Psoas muscle (tissue), 8 donors: Measurements from ENCODE around the gene MAML3. TPM values are rescaled to one million over a fixed set of nuclear protein-coding genes. Genes with fewer than 3 reads are reported as not detected.

Experiments used
- ATAC-seq, 4 donors: fragments of 200-7000 bp; cut with Tn5 transposase; one replicate each; pipeline ENCODE4 v1.9.1; 2020; ENCODE audit warnings: moderate library complexity in 3 of 4, mild to moderate bottlenecking in 2 of 4
- DNase-seq, 2 donors: peaks; one replicate each; pipeline ENCODE4 v3.0.0-alpha.2; 2020
- H3K27ac ChIP-seq: fragments of 200-600 bp; one replicate; pipeline ENCODE4 v1.8.0; 2022
- H3K27me3 ChIP-seq, 3 donors: fragments of 200-600 bp in 1 of 3; one replicate each; pipeline versions ENCODE4 v1.6.1 to v1.8.0; 2013 to 2022; ENCODE audit warnings: low read length in 2 of 3, mild to moderate bottlenecking in 2 of 3, moderate library complexity in 1 of 3; ENCODE audit not compliant: insufficient read depth in 3 of 3
- H3K36me3 ChIP-seq, 2 donors: fragments of 200-600 bp in 1 of 2; one replicate each; pipeline versions ENCODE4 v1.6.1 to v1.8.0; 2013 to 2022; ENCODE audit warnings: low read depth in 1 of 2, mild to moderate bottlenecking in 1 of 2, moderate library complexity in 1 of 2; ENCODE audit not compliant: insufficient read depth in 1 of 2
- H3K4me1 ChIP-seq: fragments of 200-600 bp; one replicate; pipeline ENCODE4 v1.8.0; 2022
- H3K4me3 ChIP-seq: fragments of 200-600 bp; one replicate; pipeline ENCODE4 v1.8.0; 2022; ENCODE audit warnings: mild to moderate bottlenecking
- H3K9me3 ChIP-seq: fragments of 200-600 bp; one replicate; pipeline ENCODE4 v1.8.0; 2022
- WGBS, 3 donors: extraction: QIAGEN DNeasy Blood & Tissue Kit; methylation state at CpG; one replicate each; pipeline versions ENCODE4 v1.1.6 to v1.1.7; 2013; 5-methylcytosine and 5-hydroxymethylcytosine counted together
- intact Hi-C, 2 donors: fragments of 100-400 bp; cut with DNase I; formaldehyde crosslinking; loops; one replicate each; pipeline versions ENCODE4 v1.11.0 to v1.14.2; 2022
- polyA plus RNA-seq, 3 donors: library from polyadenylated mRNA; stranded (reverse); fragments of 200-250 nt; gene quantifications; one replicate each; pipeline ENCODE4 v1.2.3, GENCODE V29; 2013
- total RNA-seq, 4 donors: library from RNA; stranded (reverse); fragmentation: NEBNext Ultra II Directional in 2 of 4; extraction: Animal tissue kit (Norgen Biotek cat#: 25700) in 2 of 4; gene quantifications; one replicate each; pipeline versions ENCODE4 v1.2.1 to v1.2.4, GENCODE V29; 2021 to 2023
- TF ChIP-seq, protein P1 (sequence below): fragments of 200-600 bp; IDR thresholded peaks from one replicate; pipeline ENCODE4 v1.8.0; 2022; ENCODE audit warnings: antibody characterized with exemption
- donor health status: healthy with polysubstance abuse.
- donor health status: DM: no; HTN: no; CAD: no; lungs with moderate emphysema.
- donor health status: Bipolar disorder and iron deficiency.
- donor health status: healthy.
- donor health status: DM: yes; HTN: yes; CAD: no.
- donor health status: DM: no; HTN: no; CAD: no.
- donor health status: DM: no; HTN: no; CAD: no.
- donor health status: DM: yes; HTN: yes; CAD: no.

Gene MAML3
- total and polyA plus RNA-seq, 7 donors, result 0.43 to 2.7 (median 0.74) TPM

DNA sequence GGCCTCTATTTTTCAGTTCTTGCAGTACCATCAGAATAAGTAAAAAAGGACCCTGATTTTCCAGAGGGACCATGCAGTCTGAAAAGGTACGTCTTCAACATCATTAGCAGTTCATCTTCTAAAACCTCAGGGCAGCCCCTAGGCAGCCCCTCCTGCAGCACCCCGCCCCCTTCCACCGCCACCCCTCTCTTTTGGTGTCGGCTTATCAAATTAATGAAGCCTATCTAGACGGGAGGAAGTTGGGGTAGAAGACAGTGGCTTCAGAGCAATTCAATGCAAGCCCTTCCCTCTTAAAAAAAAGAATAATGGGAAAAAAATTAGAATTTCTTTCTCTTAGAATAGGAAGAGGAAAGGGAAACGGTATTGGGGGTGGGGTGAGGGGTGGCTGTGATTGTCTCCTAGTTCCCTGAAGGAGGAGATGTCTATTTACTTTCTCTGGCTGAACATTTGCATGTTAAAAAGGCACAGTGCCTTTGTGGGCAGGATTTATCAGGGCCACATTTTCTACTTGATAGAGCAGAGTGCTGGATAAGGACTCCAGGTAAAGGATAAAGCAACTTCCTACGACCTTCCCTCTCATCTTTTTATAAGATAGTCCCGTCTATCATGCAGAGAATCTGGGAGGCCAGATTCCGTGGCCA, 329.0 kb downstream of the MAML3 start:
- 69 to 77% (median 74%) methylated on average over 9 of the region's 9 CpGs for WGBS, 3 donors
- Histone ChIP-seq H3K4me1 (peaks cover 6% of the 10 kb centered on the region), H3K27ac (no peak overlapping the region), H3K9me3 (no peaks in the 10 kb centered on the region), H3K27me3 (no peaks in the 10 kb centered on the region), H3K36me3 (no peaks in the 10 kb centered on the region), H3K4me3 (no peak overlapping the region)
- intact Hi-C loops, result no loop called here
- TF ChIP-seq, protein P1, sequence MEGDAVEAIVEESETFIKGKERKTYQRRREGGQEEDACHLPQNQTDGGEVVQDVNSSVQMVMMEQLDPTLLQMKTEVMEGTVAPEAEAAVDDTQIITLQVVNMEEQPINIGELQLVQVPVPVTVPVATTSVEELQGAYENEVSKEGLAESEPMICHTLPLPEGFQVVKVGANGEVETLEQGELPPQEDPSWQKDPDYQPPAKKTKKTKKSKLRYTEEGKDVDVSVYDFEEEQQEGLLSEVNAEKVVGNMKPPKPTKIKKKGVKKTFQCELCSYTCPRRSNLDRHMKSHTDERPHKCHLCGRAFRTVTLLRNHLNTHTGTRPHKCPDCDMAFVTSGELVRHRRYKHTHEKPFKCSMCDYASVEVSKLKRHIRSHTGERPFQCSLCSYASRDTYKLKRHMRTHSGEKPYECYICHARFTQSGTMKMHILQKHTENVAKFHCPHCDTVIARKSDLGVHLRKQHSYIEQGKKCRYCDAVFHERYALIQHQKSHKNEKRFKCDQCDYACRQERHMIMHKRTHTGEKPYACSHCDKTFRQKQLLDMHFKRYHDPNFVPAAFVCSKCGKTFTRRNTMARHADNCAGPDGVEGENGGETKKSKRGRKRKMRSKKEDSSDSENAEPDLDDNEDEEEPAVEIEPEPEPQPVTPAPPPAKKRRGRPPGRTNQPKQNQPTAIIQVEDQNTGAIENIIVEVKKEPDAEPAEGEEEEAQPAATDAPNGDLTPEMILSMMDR, result no peak
- DNase-seq (no peak), ATAC-seq (no peak)

DNA sequence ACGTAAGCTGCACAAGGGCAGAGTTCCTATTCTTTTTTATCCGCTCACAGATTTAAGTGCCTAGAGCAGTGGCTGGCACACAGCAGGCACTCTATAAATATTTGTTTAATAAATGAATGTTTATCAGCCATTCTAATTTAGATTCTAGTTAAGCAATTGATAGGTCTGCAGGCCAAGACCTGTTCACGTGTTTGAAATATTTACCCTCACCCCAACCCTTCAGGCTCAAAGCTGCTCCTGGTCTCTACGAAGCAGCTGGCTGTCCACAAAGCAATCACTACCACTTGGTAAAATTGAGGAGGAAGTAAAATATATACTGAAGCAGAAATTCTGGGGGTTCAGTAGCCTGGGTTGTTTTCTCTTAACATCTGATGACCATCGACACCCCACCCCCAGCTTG, 330.2 kb downstream of the MAML3 start:
- no peak overlapping the region for H3K4me3 ChIP-seq

DNA sequence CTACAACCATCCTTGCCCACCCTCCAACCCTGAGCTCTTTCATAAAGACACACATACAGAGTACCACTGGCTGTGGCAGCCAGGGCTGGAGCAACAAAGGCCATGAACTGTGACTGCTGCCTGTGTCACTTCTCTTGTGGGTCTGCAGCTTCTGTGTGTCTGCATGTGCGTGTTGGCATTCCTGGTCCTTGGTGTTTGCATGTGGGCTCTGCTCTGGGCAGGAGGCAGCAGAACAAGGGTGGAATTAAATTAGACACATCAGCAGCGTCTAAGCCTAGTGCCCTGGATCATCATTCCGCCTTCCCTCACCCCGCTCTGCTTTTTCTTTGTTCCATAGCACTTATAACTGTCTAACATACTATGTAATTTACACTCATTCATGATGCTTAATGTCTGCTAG, 330.6 kb downstream of the MAML3 start:
- H3K9me3 ChIP-seq, result no peaks in the 10 kb centered on the region
- H3K4me3 ChIP-seq, result no peak overlapping the region
- TF ChIP-seq, protein P1, result no peak
- ATAC-seq, result no peak
- 93 to 95% (median 94%) methylated on average over 4 of the region's 4 CpGs for WGBS, 3 donors
- H3K4me1 ChIP-seq, result peaks cover 6% of the 10 kb centered on the region
- H3K36me3 ChIP-seq, result no peaks in the 10 kb centered on the region
- H3K27ac ChIP-seq, result no peak overlapping the region
- intact Hi-C loops, result no loop called here
- no peaks in the 10 kb centered on the region for H3K27me3 ChIP-seq
- no peak for DNase-seq

More for the DNA sequence above, 330.2 kb downstream of the MAML3 start:
- intact Hi-C loops, result no loop called here
- Histone ChIP-seq H3K4me1 (peaks cover 6% of the 10 kb centered on the region), H3K9me3 (no peaks in the 10 kb centered on the region), H3K36me3 (no peaks in the 10 kb centered on the region), H3K27ac (no peak overlapping the region), H3K27me3 (no peaks in the 10 kb centered on the region)
- no peak for ATAC-seq
- 93 to 96% (median 94%) methylated on average over 5 of the region's 5 CpGs for WGBS, 3 donors
- TF ChIP-seq, protein P1, result no peak
- no peak for DNase-seq

DNA sequence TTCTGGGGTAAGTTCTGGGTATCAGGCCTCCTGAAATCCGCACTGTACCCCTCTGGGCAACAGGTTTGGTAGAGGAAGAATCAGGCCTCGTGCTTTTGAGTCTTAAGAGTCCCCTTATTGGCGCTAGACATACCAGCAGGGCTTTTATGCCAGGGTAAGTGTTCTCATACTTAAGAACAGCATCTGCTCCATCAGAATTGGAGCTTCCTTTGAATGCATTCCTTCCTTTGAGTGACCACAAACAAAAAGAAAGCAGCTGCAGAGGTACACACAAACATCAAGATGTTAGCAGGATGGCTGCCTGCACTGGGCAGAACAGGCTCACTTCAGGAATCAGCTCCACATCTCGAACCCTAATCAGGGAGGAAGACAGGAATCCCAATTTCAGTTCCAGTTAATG, 331.6 kb downstream of the MAML3 start:
- no peak overlapping the region for H3K4me3 ChIP-seq
- WGBS, 3 donors, result 92 to 93% (median 92%) methylated on average over 4 of the region's 4 CpGs
- H3K36me3 ChIP-seq, result no peaks in the 10 kb centered on the region
- TF ChIP-seq, protein P1, result no peak
- intact Hi-C loops, result no loop called here
- H3K27ac ChIP-seq, result no peak overlapping the region
- no peak for DNase-seq
- H3K9me3 ChIP-seq, result no peaks in the 10 kb centered on the region
- ATAC-seq, result no peak
- H3K4me1 ChIP-seq, result peaks cover 7% of the 10 kb centered on the region
- no peaks in the 10 kb centered on the region for H3K27me3 ChIP-seq

DNA sequence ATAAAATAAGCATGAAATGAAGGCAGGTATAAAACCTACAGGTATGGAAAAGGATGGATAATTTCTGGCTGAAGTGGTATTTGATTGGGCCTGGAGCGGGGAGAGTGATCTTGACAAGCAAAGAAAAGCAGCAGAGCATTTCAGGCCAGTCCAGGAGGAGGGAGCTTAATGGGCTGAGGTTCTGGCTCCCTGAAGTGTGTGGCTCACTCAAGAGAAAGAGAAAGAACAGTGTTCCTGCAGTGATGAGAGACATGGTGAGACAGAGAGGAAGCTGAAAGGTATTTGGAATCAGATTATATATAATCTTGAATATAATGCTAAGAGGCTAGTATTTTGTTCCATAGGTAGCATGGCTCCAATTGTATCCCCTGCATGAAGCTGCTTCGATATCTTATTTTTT, 334.9 kb downstream of the MAML3 start:
- no peak for ATAC-seq
- WGBS, 3 donors, result 94 to 98% (median 97%) methylated on average over 2 of the region's 2 CpGs
- no peak overlapping the region for H3K4me3 ChIP-seq
- H3K36me3 ChIP-seq, result no peaks in the 10 kb centered on the region
- TF ChIP-seq, protein P1, result no peak
- DNase-seq, result no peak
- intact Hi-C loops, result loop anchor here in 1 of 2 donors (5.0 kb wide), 2 partner anchors 87 to 333 kb away; partner anchors contain the start of gene MAML3
- peaks cover 31% of the 10 kb centered on the region for H3K4me1 ChIP-seq
- H3K27me3 ChIP-seq, result no peaks in the 10 kb centered on the region
- H3K27ac ChIP-seq, result no peak overlapping the region
- no peaks in the 10 kb centered on the region for H3K9me3 ChIP-seq
